WTC11 (cell line): ENCODE results near the gene EDAR.

Experiments
- CREB1 ChIP-seq: sonication (generic); formaldehyde crosslinking; IDR thresholded peaks from 2 replicates; pipeline ENCODE4 v1.8.0; 2023; ENCODE audit warnings: mild to moderate bottlenecking, missing genetic modification reagents
- CTCF ChIP-seq: fragments of 200-600 bp; IDR thresholded peaks from 2 replicates; pipeline ENCODE4 v1.8.0; 2022; ENCODE audit warnings: antibody characterized with exemption
- ERG ChIP-seq: fragments of 250-450 bp; sonication (Bioruptor Pico); IDR thresholded peaks from 2 replicates; pipeline ENCODE4 v1.8.0; 2021; ENCODE audit warnings: mild to moderate bottlenecking
- IRF1 ChIP-seq: sonication (generic); formaldehyde crosslinking; IDR thresholded peaks from 2 replicates; pipeline ENCODE4 v1.8.0; 2023; ENCODE audit warnings: missing genetic modification reagents
- NR3C1 ChIP-seq: sonication (generic); formaldehyde crosslinking; conservative IDR thresholded peaks from 2 replicates; pipeline ENCODE4 v1.8.1; 2023; ENCODE audit warnings: low read depth, mild to moderate bottlenecking, missing genetic modification reagents
- OVOL2 ChIP-seq: fragments of 250-450 bp; sonication (Bioruptor Pico); IDR thresholded peaks from 2 replicates; pipeline ENCODE4 v1.9.0; 2021; ENCODE audit warnings: mild to moderate bottlenecking, borderline replicate concordance
- PREB ChIP-seq: sonication (generic); formaldehyde crosslinking; IDR thresholded peaks from 2 replicates; pipeline ENCODE4 v1.8.1; 2022; ENCODE audit warnings: mild to moderate bottlenecking, missing genetic modification reagents, moderate library complexity, borderline replicate concordance
- USF2 ChIP-seq: sonication (generic); formaldehyde crosslinking; IDR thresholded peaks from 2 replicates; pipeline ENCODE4 v1.8.1; 2023; ENCODE audit warnings: mild to moderate bottlenecking, missing genetic modification reagents, moderate library complexity
- ZNF232 ChIP-seq: sonication (generic); formaldehyde crosslinking; IDR thresholded peaks from 2 replicates; pipeline ENCODE4 v1.8.0; 2022; ENCODE audit warnings: mild to moderate bottlenecking, missing genetic modification reagents
- ZNF263 ChIP-seq: sonication (generic); formaldehyde crosslinking; IDR thresholded peaks from 2 replicates; pipeline ENCODE4 v1.8.1; 2022; ENCODE audit warnings: low read depth, mild to moderate bottlenecking, moderate library complexity, missing genetic modification reagents

GRCh38 chr2:109032229-109032820 is 43.3 kb upstream of the EDAR start:
- no peak for TF ChIP-seq PREB
- TF ChIP-seq USF2 (CRISPR knock-in tag) = no peak
- TF ChIP-seq ZNF232 (CRISPR knock-in tag) = no peak
- no peak for TF ChIP-seq CTCF
- TF ChIP-seq IRF1 (CRISPR knock-in tag) = no peak
- TF ChIP-seq OVOL2 (CRISPR knock-in tag) = no peak
- no peak for TF ChIP-seq ERG (CRISPR knock-in tag)
- TF ChIP-seq CREB1 = no peak
- no peak for TF ChIP-seq ZNF263 (CRISPR knock-in tag)
- no peak for TF ChIP-seq NR3C1 (CRISPR knock-in tag)
